Osteoblast (primary cell): ENCODE data around the gene FOSL2. TPM values are rescaled to one million over a fixed set of nuclear protein-coding genes. Genes with fewer than 3 reads are reported as not detected.

ENCODE experiments used
- DNase-seq: peaks from one replicate; pipeline ENCODE4 v3.0.0; 2011; ENCODE audit warnings: low spot score, mixed read lengths; ENCODE audit not compliant: insufficient read length; ENCODE audit errors: missing footprints
- H2AFZ ChIP-seq: 2 replicates; pipeline ENCODE4 v1.6.0; 2011; ENCODE audit warnings: mild to moderate bottlenecking, low read length
- H3K27ac ChIP-seq: 2 replicates; pipeline ENCODE4 v1.5.1; 2011; ENCODE audit warnings: mild to moderate bottlenecking, low read depth, low read length, moderate library complexity
- H3K27me3 ChIP-seq: 2 replicates; pipeline ENCODE4 v1.6.0; 2012; ENCODE audit warnings: mild to moderate bottlenecking, control low read depth, inconsistent platforms, low read length, moderate library complexity; ENCODE audit not compliant: insufficient read depth
- H3K36me3 ChIP-seq: 2 replicates; pipeline ENCODE4 v1.5.1; 2011; ENCODE audit warnings: mild to moderate bottlenecking, low read length, control low read depth, moderate library complexity; ENCODE audit not compliant: insufficient read depth
- H3K4me1 ChIP-seq: 2 replicates; pipeline ENCODE4 v1.5.1; 2011; ENCODE audit warnings: mild to moderate bottlenecking, low read length, control low read depth, moderate library complexity; ENCODE audit not compliant: insufficient read depth
- H3K4me2 ChIP-seq: 2 replicates; pipeline ENCODE4 v1.6.0; 2011; ENCODE audit warnings: mild to moderate bottlenecking, low read length; ENCODE audit not compliant: insufficient read depth
- H3K4me3 ChIP-seq: fragments of 200-600 bp; sonication (generic); 3 replicates; pipeline ENCODE4 v1.5.1; 2012; ENCODE audit warnings: mild to moderate bottlenecking, low read length, inconsistent platforms; ENCODE audit not compliant: insufficient read depth
- H3K79me2 ChIP-seq: 2 replicates; pipeline ENCODE4 v1.6.0; 2012; ENCODE audit warnings: mild to moderate bottlenecking, low read length, control low read depth, inconsistent platforms; ENCODE audit not compliant: insufficient read depth
- H3K9me3 ChIP-seq: 2 replicates; pipeline ENCODE4 v1.5.1; 2011; ENCODE audit warnings: low read depth, low read length, control low read depth
- H4K20me1 ChIP-seq: 2 replicates; pipeline ENCODE4 v1.6.0; 2012; ENCODE audit warnings: mild to moderate bottlenecking, low read length, control low read depth; ENCODE audit not compliant: insufficient read depth
- CTCF ChIP-seq: IDR thresholded peaks from 2 replicates; pipeline ENCODE4 v1.5.1; 2011; ENCODE audit warnings: mild to moderate bottlenecking, low read depth, low read length, moderate library complexity; ENCODE audit errors: extremely low read depth
- total RNA-seq: library from RNA; depleted of rRNA; stranded (reverse); fragments of >200 nt; gene quantifications from 2 replicates; pipeline ENCODE4 v1.2.3, GENCODE V29; 2012

FOSL2 gene
- total RNA-seq, 1 donor: 86.9 TPM

- H3K79me2 ChIP-seq: no peaks in the 10 kb centered on the region
- no peaks in the 10 kb centered on the region for H3K4me1 ChIP-seq
- DNase-seq: no peak
- H3K27ac ChIP-seq: no peak overlapping the region
- no peak overlapping the region for H3K4me3 ChIP-seq
- no peaks in the 10 kb centered on the region for H3K36me3 ChIP-seq
- no peaks in the 10 kb centered on the region for H3K27me3 ChIP-seq
- TF ChIP-seq CTCF: no peak
- no peaks in the 10 kb centered on the region for H3K9me3 ChIP-seq
- H4K20me1 ChIP-seq: no peaks in the 10 kb centered on the region
- no peak overlapping the region for H3K4me2 ChIP-seq
- H2AFZ ChIP-seq: no peak overlapping the region
Observed at GRCh38 chr2:28381225-28382180, 11.2 kb upstream of the FOSL2 start.

- H2AFZ ChIP-seq: no peak overlapping the region
- no peaks in the 10 kb centered on the region for H4K20me1 ChIP-seq
- no peaks in the 10 kb centered on the region for H3K79me2 ChIP-seq
- no peak overlapping the region for H3K4me2 ChIP-seq
- H3K27ac ChIP-seq: no peak overlapping the region
- no peak overlapping the region for H3K4me3 ChIP-seq
- no peak for DNase-seq
- no peaks in the 10 kb centered on the region for H3K27me3 ChIP-seq
- no peaks in the 10 kb centered on the region for H3K9me3 ChIP-seq
- H3K4me1 ChIP-seq: peaks cover 6% of the 10 kb centered on the region
- H3K36me3 ChIP-seq: no peaks in the 10 kb centered on the region
- TF ChIP-seq CTCF: no peak
Observed at GRCh38 chr2:28382755-28383154, 9.9 kb upstream of the FOSL2 start.

- Histone ChIP-seq H3K9me3 (no peaks in the 10 kb centered on the region), H4K20me1 (no peaks in the 10 kb centered on the region), H3K79me2 (no peaks in the 10 kb centered on the region), H3K4me1 (peaks cover 29% of the 10 kb centered on the region), H3K4me2 (peak overlapping the region; percentile 15), H2AFZ (no peak overlapping the region), H3K36me3 (no peaks in the 10 kb centered on the region), H3K27me3 (no peaks in the 10 kb centered on the region), H3K27ac (peak overlapping the region; percentile 72), H3K4me3 (no peak overlapping the region)
- TF ChIP-seq CTCF: no peak
- DNase-seq: peak; percentile 91
Observed at GRCh38 chr2:28387082-28387960, 5.3 kb upstream of the FOSL2 start.
